Calu3 (cell line): Measurements from ENCODE around the gene EFCAB9. TPM values are rescaled to one million over a fixed set of nuclear protein-coding genes. Genes with fewer than 3 reads are reported as not detected.

Source experiments
- BruUV-seq: library from RNA; stranded (reverse); fragments of 400-500 nt; replicated peaks from 2 replicates; lab custom pipeline; 2021; lab: Mats Ljungman, UMichigan
- CTCF ChIA-PET: fragments of 300-600 bp; sonication (Branson Sonifier 250); formaldehyde crosslinking; loops from one replicate; lab custom pipeline; 2022; ENCODE audit warnings: antibody characterized with exemption; lab: Charles Lee
- DNase-seq: peaks from one replicate; pipeline ENCODE4 v3.0.0; 2022
- H3K27ac Mint-ChIP-seq: one replicate; pipeline ENCODE4 v1.8.0; 2022; ENCODE audit warnings: mixed read lengths; ENCODE audit not compliant: unreplicated experiment
- H3K27me3 Mint-ChIP-seq: one replicate; pipeline ENCODE4 v1.8.0; 2022; ENCODE audit warnings: mixed read lengths; ENCODE audit not compliant: unreplicated experiment
- H3K36me3 Mint-ChIP-seq: one replicate; pipeline ENCODE4 v1.8.0; 2022; ENCODE audit warnings: mild to moderate bottlenecking, moderate library complexity, mixed read lengths; ENCODE audit not compliant: insufficient read depth, unreplicated experiment
- H3K4me1 Mint-ChIP-seq: one replicate; pipeline ENCODE4 v1.8.0; 2022; ENCODE audit warnings: mild to moderate bottlenecking, low read depth, mixed read lengths; ENCODE audit not compliant: unreplicated experiment
- H3K4me3 Mint-ChIP-seq: one replicate; pipeline ENCODE4 v1.8.0; 2022; ENCODE audit warnings: mild to moderate bottlenecking, low read depth, moderate library complexity, mixed read lengths; ENCODE audit not compliant: unreplicated experiment
- H3K9me3 Mint-ChIP-seq: one replicate; pipeline ENCODE4 v1.8.0; 2022; ENCODE audit warnings: low read depth, mixed read lengths; ENCODE audit not compliant: unreplicated experiment
- intact Hi-C: fragments of 100-400 bp; cut with micrococcal nuclease; formaldehyde crosslinking; loops from one replicate; pipeline ENCODE4 v1.10.0; 2022; ENCODE audit not compliant: unreplicated experiment
- total RNA-seq: library from RNA; stranded (reverse); gene quantifications from 2 replicates; pipeline ENCODE4 v1.2.3, GENCODE V29; 2022
- TF ChIP-seq, protein P1 (sequence below): fragments of 200-600 bp; IDR thresholded peaks from one replicate; pipeline ENCODE4 v1.8.0; 2022; ENCODE audit warnings: antibody characterized with exemption; ENCODE audit not compliant: unreplicated experiment

Gene EFCAB9
- total RNA-seq, 1 experiment from 2014 or later = not detected

DNA sequence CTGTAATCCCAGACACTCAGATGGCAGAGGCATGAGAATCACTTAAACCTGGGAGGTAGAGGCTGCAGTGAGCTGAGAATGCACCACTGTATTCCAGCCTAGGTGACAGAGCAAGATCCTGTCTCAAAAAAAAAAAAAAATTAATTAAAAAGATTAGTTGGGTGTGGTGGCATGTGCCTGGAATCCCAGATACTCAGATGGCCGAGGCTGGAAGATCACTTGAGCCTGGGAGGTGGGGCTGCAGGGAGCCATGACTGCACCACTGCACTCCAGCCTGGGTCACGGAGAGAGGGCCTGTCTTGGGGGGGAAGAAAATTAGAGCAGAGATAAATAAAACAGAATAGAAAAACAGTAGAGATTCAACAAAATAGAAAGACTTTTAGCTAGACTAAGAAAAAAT, 54.7 kb downstream of the EFCAB9 start:
- H3K27me3 Mint-ChIP-seq = no peaks in the 10 kb centered on the region
- intact Hi-C loops = no loop called here
- H3K4me1 Mint-ChIP-seq = no peaks in the 10 kb centered on the region
- CTCF ChIA-PET = interaction anchor here (0.7 kb wide), 1 partner anchor 19 kb away, joined by 3 read pairs; no protein-coding TSS in a partner anchor
- no peak overlapping the region for H3K27ac Mint-ChIP-seq
- no peaks in the 10 kb centered on the region for H3K36me3 Mint-ChIP-seq
- DNase-seq = no peak
- peaks cover 2% of the 10 kb centered on the region for H3K9me3 Mint-ChIP-seq
- no TSS peak for BruUV-seq
- no peak overlapping the region for H3K4me3 Mint-ChIP-seq
- TF ChIP-seq, protein P1, sequence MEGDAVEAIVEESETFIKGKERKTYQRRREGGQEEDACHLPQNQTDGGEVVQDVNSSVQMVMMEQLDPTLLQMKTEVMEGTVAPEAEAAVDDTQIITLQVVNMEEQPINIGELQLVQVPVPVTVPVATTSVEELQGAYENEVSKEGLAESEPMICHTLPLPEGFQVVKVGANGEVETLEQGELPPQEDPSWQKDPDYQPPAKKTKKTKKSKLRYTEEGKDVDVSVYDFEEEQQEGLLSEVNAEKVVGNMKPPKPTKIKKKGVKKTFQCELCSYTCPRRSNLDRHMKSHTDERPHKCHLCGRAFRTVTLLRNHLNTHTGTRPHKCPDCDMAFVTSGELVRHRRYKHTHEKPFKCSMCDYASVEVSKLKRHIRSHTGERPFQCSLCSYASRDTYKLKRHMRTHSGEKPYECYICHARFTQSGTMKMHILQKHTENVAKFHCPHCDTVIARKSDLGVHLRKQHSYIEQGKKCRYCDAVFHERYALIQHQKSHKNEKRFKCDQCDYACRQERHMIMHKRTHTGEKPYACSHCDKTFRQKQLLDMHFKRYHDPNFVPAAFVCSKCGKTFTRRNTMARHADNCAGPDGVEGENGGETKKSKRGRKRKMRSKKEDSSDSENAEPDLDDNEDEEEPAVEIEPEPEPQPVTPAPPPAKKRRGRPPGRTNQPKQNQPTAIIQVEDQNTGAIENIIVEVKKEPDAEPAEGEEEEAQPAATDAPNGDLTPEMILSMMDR = no peak

DNA sequence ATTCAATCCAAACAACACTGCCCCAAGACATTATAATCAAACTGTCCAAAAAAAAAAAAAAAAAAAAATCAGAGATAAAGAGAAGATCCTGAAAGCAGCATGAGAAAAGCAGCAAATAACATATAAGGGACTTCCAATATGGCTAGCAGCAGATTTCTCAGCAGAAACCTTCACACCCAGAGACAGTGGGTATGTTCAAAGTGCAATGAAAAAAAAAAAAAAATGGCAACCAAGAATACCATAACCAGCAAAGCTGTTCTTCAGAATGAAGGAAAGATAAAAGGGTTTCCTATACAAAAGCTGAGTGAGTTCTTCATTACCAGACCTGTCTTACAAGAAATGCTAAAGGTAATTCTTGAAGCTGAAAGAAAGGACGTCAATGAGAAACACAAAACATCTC, 57.4 kb downstream of the EFCAB9 start:
- H3K36me3 Mint-ChIP-seq = no peaks in the 10 kb centered on the region
- TF ChIP-seq, protein P1 = no peak
- CTCF ChIA-PET = no interaction called here

DNA sequence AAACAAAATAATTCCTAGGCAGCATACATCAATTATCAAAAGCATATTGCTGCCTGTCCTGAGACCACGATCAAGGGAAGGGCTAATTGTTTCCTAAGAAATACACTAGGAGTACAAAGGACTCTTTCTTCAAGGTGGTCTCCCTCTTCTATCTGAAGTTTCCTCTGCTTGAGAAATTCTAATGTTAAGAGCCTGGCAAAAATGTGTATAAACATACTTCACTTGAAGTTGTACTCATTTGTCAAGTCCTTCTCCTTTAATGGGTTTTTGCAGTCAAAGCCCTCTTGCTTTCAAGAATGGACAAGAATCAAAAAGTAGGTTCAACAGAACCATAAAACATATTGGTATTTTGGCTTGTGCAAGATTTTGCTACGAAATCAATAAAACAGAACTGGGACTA, 58.5 kb downstream of the EFCAB9 start:
- H3K27ac Mint-ChIP-seq = no peak overlapping the region
- no peaks in the 10 kb centered on the region for H3K36me3 Mint-ChIP-seq

More for the DNA sequence above, 57.4 kb downstream of the EFCAB9 start:
- Mint-ChIP-seq H3K27me3 (no peaks in the 10 kb centered on the region), H3K27ac (no peak overlapping the region), H3K4me3 (no peak overlapping the region), H3K4me1 (no peaks in the 10 kb centered on the region), H3K9me3 (peaks cover 2% of the 10 kb centered on the region)
- DNase-seq = no peak
- no TSS peak for BruUV-seq
- intact Hi-C loops = no loop called here

More for the DNA sequence above, 58.5 kb downstream of the EFCAB9 start:
- intact Hi-C loops = no loop called here
- Mint-ChIP-seq H3K9me3 (peaks cover 4% of the 10 kb centered on the region), H3K4me3 (no peak overlapping the region), H3K4me1 (no peaks in the 10 kb centered on the region), H3K27me3 (no peaks in the 10 kb centered on the region)
- TF ChIP-seq, protein P1 = no peak
- no peak for DNase-seq
- BruUV-seq = no TSS peak
- CTCF ChIA-PET = interaction anchor here (0.6 kb wide), 1 partner anchor 36 kb away, joined by 3 read pairs; no protein-coding TSS in a partner anchor

Other genes with a start within 250 kb of the EFCAB9 start
- 63.3 and 66.4 TPM in 2 replicates for gene FBXW11, start 187.5 kb upstream of the EFCAB9 start, total RNA-seq
- 27.4 and 32.1 TPM in 2 replicates for gene STK10, start 5.9 kb upstream of the EFCAB9 start, total RNA-seq
- gene UBTD2, start 89.6 kb downstream of the EFCAB9 start, total RNA-seq = 18.8 and 21.1 TPM in 2 replicates